ENCODE data around the gene RNF213. TPM values are rescaled to one million over a fixed set of nuclear protein-coding genes. Genes with fewer than 3 reads are reported as not detected.

Gene RNF213
- total RNA-seq, 1 experiment from 2014 or later = 44.5 TPM

GRCh38 chr17:80379348-80379747, 118.7 kb downstream of the RNF213 start:
- BruUV-seq (replicated peaks) = no TSS peak
- H3K9me2 ChIP-seq (ENCODE audit: insufficient read depth) = no peaks in the 10 kb centered on the region
- TF ChIP-seq ZBTB33 (IDR thresholded peaks at IDR 0.05; ENCODE audit: extremely low read depth, insufficient replicate concordance, low read length) (no peak), ATF3 (IDR thresholded peaks at IDR 0.05) (no peak), RAD21 (IDR thresholded peaks at IDR 0.05; ENCODE audit: low read depth) (no peak), CBX3 (IDR thresholded peaks at IDR 0.05; ENCODE audit: low read depth) (no peak), ELF1 (IDR thresholded peaks at IDR 0.05; ENCODE audit: borderline replicate concordance, low read depth) (no peak), MAX (IDR thresholded peaks at IDR 0.05) (no peak), CTCF (IDR thresholded peaks at IDR 0.05 in 2 of 3, conservative IDR thresholded peaks at IDR 0.05 in 1 of 3; ENCODE audit: borderline replicate concordance in 1 of 3, insufficient read depth in 1 of 3, low read depth in 2 of 3, low read length in 2 of 3) (no peak), JUND (IDR thresholded peaks at IDR 0.05) (no peak), ZFX (IDR thresholded peaks at IDR 0.05) (no peak), CEBPB (IDR thresholded peaks at IDR 0.05; ENCODE audit: low read depth) (no peak), SRF (IDR thresholded peaks at IDR 0.05; ENCODE audit: low read depth) (no peak), ZNF274 (IDR thresholded peaks at IDR 0.05; ENCODE audit: low read depth, low read length) (no peak), TCF7L2 (IDR thresholded peaks at IDR 0.05; ENCODE audit: borderline replicate concordance, extremely low read depth, insufficient read depth, insufficient read length) (no peak), EGR1 (IDR thresholded peaks at IDR 0.05; ENCODE audit: low read depth) (no peak), POLR2AphosphoS5 (IDR thresholded peaks at IDR 0.05; ENCODE audit: low read depth, low read length) (no peak), EZH2 (IDR thresholded peaks at IDR 0.05) (no peak), SIN3A (IDR thresholded peaks at IDR 0.05; ENCODE audit: low read depth) (no peak), SP1 (IDR thresholded peaks at IDR 0.05; ENCODE audit: low read depth) (no peak), REST (IDR thresholded peaks at IDR 0.05; ENCODE audit: low read depth) (no peak), YY1 (IDR thresholded peaks at IDR 0.05; ENCODE audit: extremely low read depth, insufficient replicate concordance, low read depth, low read length) (no peak)
- ChIA-PET RAD21 (ENCODE audit: low non-redundant PET in 1 of 2, low total read pairs in 2 of 2, uncharacterized antibody in 2 of 2, unreplicated experiment in 2 of 2) (no interaction called here), POLR2A (no interaction called here), CTCF (no interaction called here)
- no peak for DNase-seq (ENCODE audit: low read depth, low spot score)
- no peaks in the 10 kb centered on the region for H3K79me2 ChIP-seq (ENCODE audit: insufficient read depth, low read length)
- no peaks in the 10 kb centered on the region for H3K9me3 ChIP-seq (ENCODE audit: control insufficient read depth in 1 of 2, insufficient read depth in 1 of 2, low read depth in 1 of 2, low read length in 2 of 2)
- no peak overlapping the region for H3K4me2 ChIP-seq (ENCODE audit: low read length)
- peaks cover 15 to 39% of the 10 kb centered on the region in 2 experiments; a peak in 3 of 4 replicates for H3K36me3 ChIP-seq (ENCODE audit: control insufficient read depth in 1 of 2, insufficient read depth in 2 of 2, low read length in 2 of 2)
- H3K27ac ChIP-seq (ENCODE audit: low read depth, low read length) = no peak overlapping the region
- no peak for ATAC-seq
- H3K4me3 ChIP-seq (replicated peaks in 1 of 2; ENCODE audit: low read depth in 1 of 2, low read length in 2 of 2) = no peak overlapping the region
- H3K27me3 ChIP-seq (ENCODE audit: insufficient read depth, low read length) = no peaks in the 10 kb centered on the region
- H2AFZ ChIP-seq (ENCODE audit: low read depth, low read length, poor library complexity, severe bottlenecking) = no peak overlapping the region
- no peaks in the 10 kb centered on the region for H3K4me1 ChIP-seq (ENCODE audit: control insufficient read depth in 1 of 2, insufficient read depth in 2 of 2, low read length in 2 of 2)
- intact Hi-C loops (cut with micrococcal nuclease) = no loop called here
- no peaks in the 10 kb centered on the region for H4K20me1 ChIP-seq (ENCODE audit: insufficient read depth)
- no peak overlapping the region for H3K9ac ChIP-seq (ENCODE audit: low read length)
